ENCODE data around the gene GPX1.

Gene GPX1

DNA sequence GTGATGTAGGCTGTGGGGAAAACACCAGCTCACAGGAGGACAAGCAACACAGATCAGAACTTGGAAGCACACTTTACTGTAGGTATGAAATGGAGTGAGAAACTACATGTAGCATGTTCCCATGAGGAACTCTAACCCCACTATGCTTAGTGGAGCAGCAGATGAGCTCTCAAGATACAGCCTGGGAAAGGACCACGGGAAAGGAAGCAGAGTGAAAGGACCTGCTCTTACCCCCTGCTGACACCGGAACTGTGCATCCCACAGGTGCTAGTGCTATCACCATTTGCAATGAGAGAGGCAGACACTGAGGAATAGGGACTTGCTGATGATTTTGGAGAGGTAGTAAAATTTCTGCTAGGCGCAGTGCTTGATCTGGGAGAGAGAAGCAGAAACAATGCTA is 46.9 kb downstream of the GPX1 start:
- DNase-seq, result no peak

DNA sequence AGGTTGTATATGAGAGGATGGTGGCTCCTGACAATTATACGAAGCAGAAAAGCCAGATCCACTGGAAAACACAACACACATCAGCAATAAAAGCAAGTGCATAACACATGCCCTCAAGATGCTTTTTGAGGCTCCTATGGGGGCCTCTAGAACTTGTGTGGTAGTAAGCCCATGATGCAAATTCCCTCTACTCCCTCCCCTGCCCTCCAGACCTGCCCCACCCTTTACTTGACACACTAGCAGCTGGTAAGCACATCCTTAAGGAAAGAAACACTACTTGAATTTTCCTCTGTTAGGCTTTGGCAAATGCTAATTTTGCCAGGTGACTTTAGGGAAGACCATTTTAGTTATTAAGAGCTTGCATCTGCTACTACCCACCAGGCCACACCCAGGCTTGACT is 47.5 kb downstream of the GPX1 start:
- DNase-seq, result no peak
